ENCODE results near the gene SNX33.
A peak's percentile ranks its signal among the peaks of the same experiment; 100 is the strongest.
"Not testable (repeated sequence)": the region's sequence is repeated elsewhere in the genome, so short reads cannot be mapped to it uniquely, and the experiment has no call there.

The SNX33 gene

DNA sequence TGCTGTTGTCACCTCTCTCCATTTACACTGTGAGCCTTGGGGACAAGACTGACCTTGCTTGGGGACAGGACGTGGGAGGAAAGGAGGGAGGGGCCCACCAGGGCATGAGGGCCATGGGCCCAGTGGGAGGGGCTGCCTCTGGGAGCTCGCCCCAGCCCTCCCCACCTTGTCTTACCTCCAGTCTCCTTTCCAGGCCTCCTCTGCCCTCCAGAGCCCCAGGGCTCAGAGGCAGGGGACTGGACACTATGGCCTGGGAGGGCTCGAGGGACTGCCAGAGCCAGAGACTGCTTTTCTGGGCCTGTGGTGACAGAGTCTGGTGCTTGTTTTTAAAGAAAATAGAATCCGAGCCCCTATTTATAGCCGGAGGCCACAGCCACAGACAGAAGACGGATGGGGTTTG, 54.7 kb downstream of the SNX33 start:
- no peak for TF ChIP-seq POLR2A (IDR thresholded peaks at IDR 0.05; ENCODE audit: low read depth, low read length)
- no peak for TF ChIP-seq POLR2AphosphoS5 (IDR thresholded peaks at IDR 0.05; ENCODE audit: low read depth, low read length)
- no peak for TF ChIP-seq TAF1 (IDR thresholded peaks at IDR 0.05; ENCODE audit: borderline replicate concordance, low read depth, low read length)
- DNase-seq (ENCODE audit: insufficient read length) (no peak), FAIRE-seq (no peak)

DNA sequence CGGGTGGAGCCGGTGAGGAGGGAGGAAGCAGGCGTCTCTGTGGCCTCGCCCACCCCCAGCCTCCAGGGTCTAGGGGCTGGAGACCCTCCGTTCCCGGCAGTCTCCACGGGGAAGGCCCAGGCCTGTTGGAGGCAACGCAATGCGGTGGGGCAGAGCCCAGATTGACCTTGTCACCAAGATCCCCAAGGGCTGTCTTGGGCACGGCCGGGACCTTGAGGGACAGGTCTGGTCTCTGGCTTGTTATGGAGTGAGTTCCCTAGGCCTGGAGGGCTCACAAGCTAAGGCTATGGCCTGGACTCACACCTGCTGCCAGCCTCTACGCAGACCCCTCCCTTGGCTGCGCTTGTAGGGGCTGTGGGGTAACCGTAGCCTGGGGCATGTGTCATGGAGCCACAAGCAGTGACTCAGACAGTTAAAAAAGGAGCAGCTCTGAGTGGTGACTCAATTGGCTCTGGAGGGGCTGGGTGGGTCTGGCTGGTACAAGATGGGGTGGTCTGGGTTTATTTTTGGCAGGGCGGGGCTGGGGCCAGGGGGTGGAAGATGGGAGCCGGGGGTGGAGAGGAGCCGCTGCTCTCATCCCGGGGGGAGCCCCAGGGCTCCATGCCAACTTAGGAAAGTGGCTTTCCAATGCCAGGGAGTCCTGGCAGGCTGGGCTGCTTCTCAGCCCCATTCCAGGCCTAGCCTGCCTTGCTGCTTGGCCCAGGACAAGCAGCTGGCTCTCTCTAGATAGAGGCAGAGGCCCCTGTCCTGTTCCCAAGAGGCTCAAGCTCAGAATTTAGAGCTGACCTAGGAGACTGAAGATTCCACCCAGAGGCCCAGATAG, 55.9 kb downstream of the SNX33 start:
- peak; percentile 83 for FAIRE-seq
- not testable (repeated sequence) for DNase-seq (ENCODE audit: insufficient read length)

DNA sequence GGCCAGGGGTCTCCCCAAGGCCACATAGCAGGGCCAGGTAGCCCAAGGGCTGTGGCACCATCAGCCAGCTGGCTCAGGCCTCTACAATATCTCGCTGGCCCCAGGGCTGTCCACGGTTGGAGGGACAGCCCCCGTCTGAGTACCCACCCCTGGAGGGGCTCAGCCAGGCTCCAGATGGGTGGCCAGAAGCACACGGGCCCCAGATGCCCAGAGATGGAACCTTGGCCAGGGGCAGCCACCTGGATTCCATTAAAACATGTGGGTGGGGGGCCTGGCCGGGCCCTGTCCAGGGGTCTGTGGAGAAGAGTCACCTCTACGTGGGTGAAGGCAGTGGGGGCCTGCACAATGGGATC, 56.5 kb downstream of the SNX33 start:
- no peak for DNase-seq (ENCODE audit: insufficient read length)
- no peak for FAIRE-seq
- no peak for TF ChIP-seq POLR2AphosphoS5 (IDR thresholded peaks at IDR 0.05; ENCODE audit: low read depth, low read length)
- no peak for TF ChIP-seq TAF1 (IDR thresholded peaks at IDR 0.05; ENCODE audit: borderline replicate concordance, low read depth, low read length)
- no peak for TF ChIP-seq POLR2A (IDR thresholded peaks at IDR 0.05; ENCODE audit: low read depth, low read length)

DNA sequence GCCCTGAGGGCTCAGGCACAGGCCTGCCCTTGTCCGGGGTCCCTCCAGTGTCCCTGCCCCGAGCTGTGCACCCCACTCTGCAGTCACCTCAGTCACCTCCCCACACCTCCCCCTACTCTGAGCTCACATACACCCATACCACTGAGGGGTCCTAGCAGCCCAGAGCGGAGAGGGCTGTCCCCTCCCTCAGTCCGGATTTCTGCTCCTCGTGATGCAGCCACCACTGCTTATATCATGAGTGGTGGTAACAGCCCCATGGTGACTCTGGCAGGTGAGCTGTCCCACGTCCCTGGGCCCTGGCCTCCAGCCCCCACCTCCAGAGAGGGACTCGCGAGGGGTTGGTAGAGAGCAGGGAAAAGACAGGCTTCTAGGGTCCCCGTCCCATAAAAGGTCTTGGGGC, 56.9 kb downstream of the SNX33 start:
- TF ChIP-seq POLR2A (IDR thresholded peaks at IDR 0.05; ENCODE audit: low read depth, low read length) = no peak
- no peak for TF ChIP-seq TAF1 (IDR thresholded peaks at IDR 0.05; ENCODE audit: borderline replicate concordance, low read depth, low read length)
- TF ChIP-seq POLR2AphosphoS5 (IDR thresholded peaks at IDR 0.05; ENCODE audit: low read depth, low read length) = no peak
- no peak for DNase-seq (ENCODE audit: insufficient read length)
- no peak for FAIRE-seq

DNA sequence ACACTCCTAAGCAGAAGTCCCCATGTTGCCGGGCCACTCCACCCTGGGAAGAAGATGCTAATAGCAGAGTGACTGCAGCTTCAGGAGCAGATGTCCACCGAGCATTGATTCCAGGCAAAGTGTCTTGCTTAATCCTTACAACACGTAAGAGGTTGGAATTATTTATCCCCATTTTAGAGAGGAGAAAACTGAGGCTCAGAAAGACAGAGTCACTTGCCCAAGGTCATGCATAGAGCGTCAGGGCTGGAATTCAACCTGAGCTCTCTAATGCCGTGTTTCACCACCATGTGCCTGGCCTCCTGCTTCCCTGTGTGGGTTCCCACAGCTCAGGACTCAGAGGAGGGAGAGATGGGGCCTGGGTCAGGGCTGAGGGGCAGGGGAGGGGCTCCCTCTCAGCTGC, 57.7 kb downstream of the SNX33 start:
- FAIRE-seq; DNase-seq (ENCODE audit: insufficient read length): not testable (repeated sequence)

DNA sequence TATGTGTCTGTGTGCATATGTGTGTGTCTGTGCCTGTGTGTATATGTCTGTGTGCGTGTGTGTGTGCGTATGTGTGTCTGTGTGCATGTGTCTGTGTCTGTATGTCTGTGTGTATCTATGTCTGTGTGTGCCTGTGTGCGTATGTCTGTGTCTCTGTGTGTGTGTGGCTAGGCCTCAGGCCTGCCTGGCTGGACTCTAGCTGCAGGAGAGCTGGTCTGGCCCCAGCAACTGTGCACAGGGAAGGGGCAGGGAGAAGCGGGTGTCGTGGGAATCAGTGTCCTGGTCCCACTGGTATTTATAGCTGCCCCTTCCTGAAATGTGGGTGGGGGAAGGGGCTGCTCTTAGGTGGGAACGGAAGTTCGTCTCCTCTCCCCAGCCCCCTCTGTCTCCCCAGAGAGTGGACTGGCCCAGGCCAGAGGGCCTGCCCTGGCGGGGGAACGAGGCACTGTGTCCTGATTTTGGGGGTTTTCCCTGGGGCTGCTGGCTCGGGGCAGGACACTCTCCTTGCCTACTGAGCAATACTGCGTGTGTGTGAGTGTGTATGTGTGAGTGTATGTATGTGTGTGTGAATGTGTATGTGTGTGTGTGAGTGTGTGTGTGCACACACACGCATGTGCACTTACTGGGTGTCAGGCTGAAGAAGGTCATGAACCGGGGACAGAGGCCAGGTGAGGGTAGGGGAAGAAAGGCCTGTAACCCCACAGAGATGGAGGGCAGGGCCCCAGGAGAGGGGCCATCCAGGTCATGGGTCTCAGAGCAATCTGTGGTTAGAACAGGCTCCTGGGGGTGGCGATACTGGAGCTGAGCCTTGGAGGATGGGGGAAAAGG, 58.4 kb downstream of the SNX33 start:
- no peak for TF ChIP-seq TAF1 (IDR thresholded peaks at IDR 0.05; ENCODE audit: borderline replicate concordance, low read depth, low read length)
- no peak for TF ChIP-seq POLR2AphosphoS5 (IDR thresholded peaks at IDR 0.05; ENCODE audit: low read depth, low read length)
- TF ChIP-seq POLR2A (IDR thresholded peaks at IDR 0.05; ENCODE audit: low read depth, low read length) = no peak
- no peak for DNase-seq (ENCODE audit: insufficient read length)
- FAIRE-seq = peak; percentile 21

DNA sequence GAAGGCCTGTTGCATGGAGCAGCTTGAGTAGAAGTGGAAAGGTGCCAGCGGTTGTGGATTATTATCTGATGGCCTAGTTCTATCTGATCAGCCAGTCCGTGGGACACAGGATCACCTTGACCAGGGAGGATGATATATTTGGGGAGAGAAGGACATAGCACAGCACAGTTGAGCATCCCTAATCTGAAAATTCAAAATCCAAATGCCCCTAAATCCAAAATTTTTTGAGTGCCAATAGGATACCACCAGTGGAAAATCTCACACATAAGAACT, 58.9 kb downstream of the SNX33 start:
- TF ChIP-seq POLR2A (IDR thresholded peaks at IDR 0.05; ENCODE audit: low read depth, low read length) = no peak
- no peak for TF ChIP-seq TAF1 (IDR thresholded peaks at IDR 0.05; ENCODE audit: borderline replicate concordance, low read depth, low read length)
- no peak for TF ChIP-seq POLR2AphosphoS5 (IDR thresholded peaks at IDR 0.05; ENCODE audit: low read depth, low read length)
- FAIRE-seq (peak; percentile 5), DNase-seq (ENCODE audit: insufficient read length) (no peak)

DNA sequence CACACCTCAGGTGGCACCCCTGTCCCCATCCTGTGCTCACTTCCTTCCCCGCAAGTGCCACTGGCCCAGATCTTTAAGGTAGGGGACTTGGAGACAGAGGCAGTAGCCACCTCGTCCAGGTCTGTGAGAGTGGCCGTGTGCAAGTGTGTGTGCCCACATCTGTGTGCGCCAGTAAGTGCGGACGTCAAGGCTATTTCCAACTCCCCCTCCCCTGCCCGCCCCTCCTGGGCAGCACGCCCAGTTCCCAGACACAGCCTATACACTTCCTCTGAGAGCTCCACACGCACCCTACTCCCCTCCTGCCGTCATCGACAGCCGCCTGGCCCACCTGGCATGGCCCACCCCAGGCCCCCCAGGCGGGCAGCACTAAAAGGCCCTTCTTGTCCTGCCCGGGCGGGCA, 61.7 kb downstream of the SNX33 start:
- FAIRE-seq; DNase-seq (ENCODE audit: insufficient read length): not testable (repeated sequence)

DNA sequence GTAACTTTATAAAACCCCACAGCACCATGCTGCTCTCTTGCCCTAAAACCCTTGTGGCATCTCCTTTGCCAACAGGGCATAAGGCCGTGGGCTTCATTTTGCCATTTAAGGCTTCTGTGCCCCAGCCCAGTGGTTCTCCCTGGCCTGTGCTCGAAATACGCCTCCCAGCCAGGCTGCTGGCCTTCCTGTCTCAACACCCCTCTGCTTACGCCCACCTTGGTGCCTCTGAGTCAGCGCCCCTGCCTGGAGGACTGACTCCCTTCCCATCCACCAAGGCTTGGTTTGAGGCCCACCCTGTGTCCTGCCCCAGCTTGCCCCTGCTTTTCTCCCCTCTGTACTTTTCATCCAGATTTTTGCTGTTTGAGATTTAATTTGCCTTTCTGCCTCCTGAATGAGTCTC, 63.2 kb downstream of the SNX33 start:
- peak; percentile 67 for FAIRE-seq
- DNase-seq (ENCODE audit: insufficient read length) = not testable (repeated sequence)

DNA sequence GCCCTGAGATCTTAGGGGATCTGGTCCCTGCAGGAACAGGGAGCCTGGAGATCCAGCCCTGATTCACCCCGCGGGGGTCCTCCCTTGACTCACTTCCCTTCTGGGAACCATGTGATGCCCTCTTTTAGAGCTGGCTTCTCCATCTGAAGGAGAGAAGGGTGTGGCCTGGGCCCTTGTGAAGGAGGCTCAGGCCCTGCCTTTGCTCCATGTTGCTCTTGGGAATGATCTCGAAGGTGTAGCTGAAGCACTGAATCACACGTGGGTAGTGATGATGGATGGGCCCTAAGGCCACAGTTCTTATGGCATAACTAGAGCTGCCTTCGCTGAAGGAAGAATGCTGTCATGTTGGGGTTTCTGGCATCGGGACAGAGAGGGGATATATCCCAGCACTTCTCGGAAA, 63.8 kb downstream of the SNX33 start:
- DNase-seq (ENCODE audit: insufficient read length); FAIRE-seq: not testable (repeated sequence)

Data from GM12892 (cell line).